CMK (cell line): ENCODE results near the gene ALPG.
"Not testable (repeated sequence)": the region's sequence is repeated elsewhere in the genome, so short reads cannot be mapped to it uniquely, and the experiment has no call there.

Source experiments
- DNase-seq: peaks from one replicate; pipeline ENCODE4 v3.0.0-alpha.2; 2010; ENCODE audit warnings: low read depth

Gene ALPG

DNA sequence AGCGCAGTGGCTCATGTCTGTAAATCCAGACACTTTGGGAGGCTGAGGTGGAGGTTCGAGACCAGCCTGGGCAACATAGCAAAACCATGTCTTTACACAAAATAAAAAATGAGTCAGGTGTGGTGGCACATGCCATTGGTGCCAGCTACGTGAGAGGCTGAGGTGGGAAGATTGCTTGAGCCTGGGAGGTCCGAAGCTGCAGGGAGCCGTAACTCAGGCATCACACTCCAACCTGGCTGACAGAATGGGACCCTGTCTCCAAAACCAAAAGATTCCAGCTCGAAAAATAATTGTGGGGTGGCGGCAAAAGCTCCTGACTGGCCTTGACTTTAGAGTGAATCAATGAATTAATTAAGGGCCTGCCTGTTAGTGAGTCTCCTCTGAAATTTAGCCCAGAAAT is 29.3 kb upstream of the ALPG start:
- DNase-seq = no peak

GRCh38 chr2:232377841-232378734 is 28.6 kb upstream of the ALPG start:
- DNase-seq = no peak

- not testable (repeated sequence) for DNase-seq
These were observed 27.9 kb upstream of the ALPG start, which contains the start of gene ALPP for GRCh38 chr2:232378735-232379151. Gene ALPP, plus strand, starts transcription at chr2:232378751. Its CDS starts 52 bp downstream, at chr2:232378803.

- DNase-seq = not testable (repeated sequence)
These were observed 26.7 kb upstream of the ALPG start for GRCh38 chr2:232379610-232380590.

DNA sequence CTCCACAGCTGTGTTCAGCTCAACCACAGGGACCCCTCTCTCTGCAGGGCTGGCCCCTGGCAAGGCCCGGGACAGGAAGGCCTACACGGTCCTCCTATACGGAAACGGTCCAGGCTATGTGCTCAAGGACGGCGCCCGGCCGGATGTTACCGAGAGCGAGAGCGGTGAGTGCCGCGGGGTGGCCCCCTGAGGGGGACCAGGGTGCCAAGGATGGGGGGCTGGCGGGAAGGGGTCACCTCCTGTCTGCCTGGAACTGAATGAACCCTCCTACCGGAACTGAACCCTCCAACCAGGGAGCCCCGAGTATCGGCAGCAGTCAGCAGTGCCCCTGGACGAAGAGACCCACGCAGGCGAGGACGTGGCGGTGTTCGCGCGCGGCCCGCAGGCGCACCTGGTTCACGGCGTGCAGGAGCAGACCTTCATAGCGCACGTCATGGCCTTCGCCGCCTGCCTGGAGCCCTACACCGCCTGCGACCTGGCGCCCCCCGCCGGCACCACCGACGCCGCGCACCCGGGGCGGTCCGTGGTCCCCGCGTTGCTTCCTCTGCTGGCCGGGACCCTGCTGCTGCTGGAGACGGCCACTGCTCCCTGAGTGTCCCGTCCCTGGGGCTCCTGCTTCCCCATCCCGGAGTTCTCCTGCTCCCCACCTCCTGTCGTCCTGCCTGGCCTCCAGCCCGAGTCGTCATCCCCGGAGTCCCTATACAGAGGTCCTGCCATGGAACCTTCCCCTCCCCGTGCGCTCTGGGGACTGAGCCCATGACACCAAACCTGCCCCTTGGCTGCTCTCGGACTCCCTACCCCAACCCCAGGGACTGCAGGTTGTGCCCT is 25.2 kb upstream of the ALPG start:
- DNase-seq = not testable (repeated sequence)

DNA sequence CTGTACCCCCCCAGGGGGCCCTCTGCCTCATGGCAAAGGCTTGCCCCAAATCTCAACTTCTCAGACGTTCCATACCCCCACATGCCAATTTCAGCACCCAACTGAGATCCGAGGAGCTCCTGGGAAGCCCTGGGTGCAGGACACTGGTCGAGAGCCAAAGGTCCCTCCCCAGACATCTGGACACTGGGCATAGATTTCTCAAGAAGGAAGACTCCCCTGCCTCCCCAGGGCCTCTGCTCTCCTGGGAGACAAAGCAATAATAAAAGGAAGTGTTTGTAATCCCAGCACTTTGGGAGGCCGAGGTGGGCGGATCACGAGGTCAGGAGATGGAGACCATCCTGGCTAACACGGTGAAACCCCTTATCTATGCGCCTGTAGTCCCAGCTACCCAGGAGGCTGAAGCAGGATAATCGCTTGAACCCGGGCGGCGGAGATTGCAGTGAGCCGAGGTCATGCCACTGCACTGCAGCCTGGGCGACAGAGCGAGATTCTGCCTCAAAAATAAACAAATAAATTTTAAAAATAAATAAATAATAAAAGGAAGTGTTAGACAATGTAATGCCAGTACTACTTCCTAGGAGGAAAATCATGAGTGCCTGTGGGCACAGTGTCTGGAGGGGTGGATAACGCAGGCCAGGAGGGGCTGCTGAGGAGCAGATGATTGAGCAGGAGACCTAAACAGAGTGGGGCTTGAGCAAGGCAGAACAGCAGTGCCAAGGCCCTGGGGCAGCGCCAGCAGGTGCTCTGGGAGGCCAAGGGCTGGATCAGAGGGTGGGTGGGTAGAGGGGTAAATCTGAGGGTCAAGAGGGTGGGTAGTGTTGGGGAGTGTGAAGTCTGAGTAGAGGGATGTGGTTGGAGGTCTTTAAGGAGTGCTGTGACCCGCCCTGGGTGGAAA is 24.1 kb upstream of the ALPG start:
- DNase-seq = no peak

DNA sequence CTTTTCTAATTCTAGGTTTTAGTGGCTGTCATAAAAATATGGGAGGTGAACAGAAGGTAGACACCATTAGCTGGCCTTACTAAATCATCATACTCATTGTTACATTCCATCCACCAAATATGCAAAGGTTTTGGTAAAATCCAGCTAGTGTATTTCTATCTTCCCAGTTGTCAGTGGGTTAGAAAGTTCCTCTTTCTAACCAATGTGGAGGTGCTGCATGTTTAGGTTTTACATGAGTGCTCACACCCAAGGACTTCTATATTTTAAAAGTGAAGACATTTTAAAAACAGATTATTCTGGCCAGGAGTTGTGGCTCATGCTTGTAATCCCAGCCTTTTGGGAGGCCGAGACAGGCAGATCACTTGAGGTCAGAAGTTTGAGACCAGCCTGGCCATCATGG is 22.2 kb upstream of the ALPG start:
- DNase-seq = no peak

DNA sequence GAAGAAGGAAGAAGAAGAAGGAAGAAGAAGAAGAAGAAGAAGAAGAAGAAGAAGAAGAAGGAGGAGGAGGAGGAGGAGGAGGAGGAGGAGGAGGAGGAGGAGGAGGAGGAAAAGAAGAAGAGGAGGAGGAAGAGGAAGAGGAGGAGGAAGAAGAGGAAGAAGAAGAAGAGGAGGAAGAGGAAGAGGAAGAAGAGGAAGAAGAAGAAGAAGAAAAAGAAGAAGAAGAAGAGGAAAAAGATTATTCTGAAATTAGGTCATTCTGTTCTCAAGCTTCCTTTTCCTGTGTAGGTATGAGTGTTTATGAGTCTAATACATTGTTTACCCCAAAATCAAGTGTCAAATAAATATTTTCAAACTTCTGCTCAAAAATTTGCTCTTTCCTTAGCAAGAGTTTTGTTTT is 21.6 kb upstream of the ALPG start:
- DNase-seq = not testable (repeated sequence)

DNA sequence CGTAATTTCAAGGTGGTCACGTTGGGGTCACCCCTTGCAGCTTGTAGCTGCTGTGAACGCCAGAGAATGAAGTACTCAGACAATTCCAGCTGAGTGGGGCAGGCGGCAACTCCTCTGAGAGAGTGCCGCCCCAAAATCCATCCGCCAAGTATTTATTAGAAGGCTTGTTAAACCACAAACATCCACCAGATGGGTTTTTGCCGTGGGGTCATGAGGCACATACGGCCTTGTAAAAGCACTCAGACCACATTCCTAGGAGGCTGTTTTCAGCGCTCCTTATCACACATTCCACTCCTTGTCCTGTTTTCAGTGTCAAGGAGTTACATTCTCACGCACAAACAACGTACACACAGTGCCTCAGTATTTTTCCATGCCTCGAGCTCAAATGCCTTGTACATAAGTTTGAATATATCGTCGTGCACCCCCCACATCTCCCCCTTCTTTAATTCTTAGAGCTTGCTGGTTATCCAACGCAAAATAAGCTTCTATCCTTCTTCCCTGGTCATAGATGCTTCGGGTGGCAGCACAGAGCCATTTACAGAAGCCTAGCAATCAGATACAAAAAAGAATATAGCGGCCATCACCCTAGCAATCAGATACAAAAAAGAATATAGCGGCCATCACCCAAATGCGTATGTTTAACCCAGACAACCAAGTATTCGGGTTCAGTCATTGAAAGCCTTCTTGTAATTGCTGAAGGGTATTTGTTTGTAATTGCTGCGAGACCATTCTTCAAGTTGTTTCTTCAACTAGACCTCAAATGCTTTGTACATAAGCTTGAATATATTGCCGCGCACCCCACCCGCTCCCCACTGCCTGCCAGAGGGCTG is 20.8 kb upstream of the ALPG start:
- DNase-seq = no peak

DNA sequence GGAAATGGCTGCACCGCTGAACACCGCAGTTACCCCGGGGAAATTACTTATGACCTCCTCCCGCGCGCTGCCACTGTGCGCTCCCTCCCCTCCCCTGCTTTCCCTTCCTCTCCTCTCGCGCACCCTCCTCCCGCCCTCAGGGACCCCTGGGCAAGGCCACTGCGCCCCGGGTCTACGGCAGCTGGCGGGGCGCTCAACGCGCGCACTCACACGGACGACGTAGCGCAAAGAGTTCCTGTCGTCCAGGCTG is 20.2 kb upstream of the ALPG start:
- DNase-seq = no peak

DNA sequence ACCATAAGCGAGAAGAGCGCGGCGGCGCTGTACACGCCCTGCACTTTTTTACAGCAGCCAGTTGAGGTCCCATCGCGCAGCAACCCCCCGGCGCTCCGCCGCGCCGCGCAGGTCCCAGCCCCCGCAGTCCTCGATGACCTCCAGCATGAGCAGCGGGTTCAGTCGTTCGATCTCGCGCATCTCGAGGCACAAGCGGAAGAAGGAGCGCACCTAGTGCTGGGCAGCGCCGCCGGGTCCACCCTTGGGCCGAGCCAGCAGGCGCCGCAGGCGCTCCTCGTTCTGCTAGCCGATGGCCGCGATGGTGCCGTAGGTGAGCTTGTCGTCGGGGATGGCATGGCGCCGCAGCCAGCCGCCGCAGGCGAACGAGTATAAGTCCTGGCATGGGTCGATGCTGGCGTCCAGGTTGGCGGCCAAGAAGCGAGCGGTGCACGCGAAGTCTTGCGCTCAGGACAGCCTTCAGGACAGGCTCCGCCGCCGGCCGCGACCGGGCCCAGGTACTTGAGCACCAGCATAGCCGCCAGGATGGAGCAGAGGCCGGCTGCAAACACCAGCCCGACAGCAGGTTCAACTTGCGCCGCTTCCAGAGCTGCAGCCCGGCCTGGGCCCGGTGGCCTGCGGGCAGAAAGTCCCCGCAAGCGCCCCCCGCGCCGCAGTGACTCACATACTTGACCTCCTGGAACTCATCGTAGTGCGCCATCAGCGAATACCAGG is 19.7 kb upstream of the ALPG start:
- no peak for DNase-seq

- DNase-seq = no peak
These were observed 19.0 kb upstream of the ALPG start for GRCh38 chr2:232387451-232388171.

GRCh38 chr2:232388324-232388891 is 18.2 kb upstream of the ALPG start:
- no peak for DNase-seq

GRCh38 chr2:232389327-232389726 is 17.3 kb upstream of the ALPG start:
- DNase-seq = no peak

DNA sequence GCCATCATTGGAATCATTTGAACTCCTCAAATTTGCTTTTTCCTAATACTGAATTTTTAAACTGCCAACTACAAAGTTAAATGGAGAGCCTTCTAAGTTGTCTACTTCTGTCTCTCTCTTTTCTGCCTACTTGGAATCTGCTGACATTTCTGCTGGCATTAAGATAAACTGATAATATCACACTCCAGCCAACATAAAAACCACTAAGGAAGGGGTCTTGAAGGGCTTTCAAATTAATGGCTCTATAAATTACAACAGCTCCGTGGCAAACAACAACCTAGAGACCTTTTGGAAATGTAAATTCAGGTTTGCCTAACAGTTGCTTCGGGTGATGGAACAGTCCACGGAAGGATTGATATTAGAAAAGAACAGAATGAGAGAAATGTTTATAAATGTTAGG is 16.0 kb upstream of the ALPG start:
- no peak for DNase-seq

DNA sequence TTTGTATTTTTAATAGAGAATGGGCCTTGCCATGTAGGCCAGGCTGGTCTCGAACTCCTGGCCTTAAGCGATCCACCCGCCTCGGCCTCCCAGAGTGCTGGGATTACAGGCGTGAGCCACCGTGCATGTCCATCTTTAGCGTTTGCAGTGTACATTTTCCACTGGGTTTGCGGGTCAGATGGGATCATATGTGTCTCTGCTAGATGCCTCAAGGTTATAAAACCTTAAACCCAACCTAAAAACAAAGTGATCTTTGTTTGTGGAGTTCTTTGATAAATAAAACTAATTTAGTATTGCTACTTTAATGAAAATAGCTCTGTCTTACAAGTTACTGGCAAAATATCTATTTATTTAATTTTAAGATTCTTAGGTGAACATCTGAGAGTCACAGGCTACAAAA is 13.1 kb upstream of the ALPG start:
- no peak for DNase-seq

DNA sequence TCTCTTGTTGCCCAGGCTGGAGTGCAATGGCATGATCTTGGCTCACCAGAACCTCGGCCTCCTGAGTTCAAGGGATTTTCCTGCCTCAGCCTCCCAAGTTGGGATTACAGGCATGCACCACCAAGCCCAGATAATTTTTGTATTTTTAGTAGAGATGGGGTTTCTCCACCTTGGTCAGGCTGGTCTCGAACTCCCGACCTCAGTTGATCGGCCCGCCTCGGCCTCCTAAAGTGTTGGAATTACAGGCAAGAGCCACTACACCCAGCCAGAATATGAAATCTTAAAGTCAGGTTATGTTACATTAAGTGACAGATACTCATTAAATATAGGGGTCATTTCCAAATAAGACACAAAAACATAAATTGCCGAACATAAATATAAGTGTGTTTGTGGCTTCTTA is 12.2 kb upstream of the ALPG start:
- not testable (repeated sequence) for DNase-seq

DNA sequence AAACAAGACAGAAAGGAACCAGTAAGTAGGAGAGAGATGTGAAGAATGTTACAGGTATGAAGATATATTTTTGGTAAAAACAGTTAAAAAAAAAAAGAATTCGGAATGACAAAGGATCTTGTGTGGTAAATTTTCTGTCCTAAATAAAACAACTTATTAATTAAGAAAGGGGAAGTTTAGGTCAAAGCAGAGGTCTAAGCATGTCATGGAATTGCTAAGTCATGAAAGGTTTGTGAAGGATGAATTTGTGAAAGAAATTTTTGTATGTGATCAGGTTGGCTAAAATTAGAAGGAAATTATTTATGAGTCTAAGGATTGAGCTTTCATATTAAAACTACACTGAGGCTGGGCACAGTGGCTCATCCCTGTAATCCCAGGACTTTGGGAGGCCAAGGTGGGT is 11.1 kb upstream of the ALPG start:
- DNase-seq = no peak
